K562 (cell line): ENCODE data around the gene SLC22A3.

Experiments used
- NR1H2 ChIP-seq: sonication (generic); formaldehyde crosslinking; IDR thresholded peaks from 2 replicates; pipeline ENCODE4 v1.4.0; 2020; ENCODE audit warnings: mild to moderate bottlenecking, missing genetic modification reagents
- POLR2A ChIP-seq: fragments of 450-650 bp; conservative IDR thresholded peaks from 2 replicates; pipeline ENCODE4 v1.6.1; 2016
- TF ChIP-seq, protein P1 (sequence below), 2 experiments: fragments of 150-350 bp in 1 of 2; IDR thresholded peaks; 2 replicates each; pipeline ENCODE4 v1.6.1; 2012 to 2016; ENCODE audit warnings: low read depth in 2 of 2, low read length in 2 of 2, mild to moderate bottlenecking in 1 of 2, moderate library complexity in 1 of 2
- TF ChIP-seq, protein P2 (sequence below), 3 experiments: IDR thresholded peaks in 2 of 3; conservative IDR thresholded peaks in 1 of 3; 2 replicates each; pipeline ENCODE4 v1.5.1; 2011 to 2012; ENCODE audit warnings: low read length in 3 of 3, mild to moderate bottlenecking in 3 of 3, control low read depth in 2 of 3, improper control_type of control experiment in 1 of 3, inconsistent platforms in 1 of 3, low read depth in 1 of 3, mixed read lengths in 1 of 3, moderate library complexity in 1 of 3; ENCODE audit not compliant: insufficient read depth in 2 of 3

DNA sequence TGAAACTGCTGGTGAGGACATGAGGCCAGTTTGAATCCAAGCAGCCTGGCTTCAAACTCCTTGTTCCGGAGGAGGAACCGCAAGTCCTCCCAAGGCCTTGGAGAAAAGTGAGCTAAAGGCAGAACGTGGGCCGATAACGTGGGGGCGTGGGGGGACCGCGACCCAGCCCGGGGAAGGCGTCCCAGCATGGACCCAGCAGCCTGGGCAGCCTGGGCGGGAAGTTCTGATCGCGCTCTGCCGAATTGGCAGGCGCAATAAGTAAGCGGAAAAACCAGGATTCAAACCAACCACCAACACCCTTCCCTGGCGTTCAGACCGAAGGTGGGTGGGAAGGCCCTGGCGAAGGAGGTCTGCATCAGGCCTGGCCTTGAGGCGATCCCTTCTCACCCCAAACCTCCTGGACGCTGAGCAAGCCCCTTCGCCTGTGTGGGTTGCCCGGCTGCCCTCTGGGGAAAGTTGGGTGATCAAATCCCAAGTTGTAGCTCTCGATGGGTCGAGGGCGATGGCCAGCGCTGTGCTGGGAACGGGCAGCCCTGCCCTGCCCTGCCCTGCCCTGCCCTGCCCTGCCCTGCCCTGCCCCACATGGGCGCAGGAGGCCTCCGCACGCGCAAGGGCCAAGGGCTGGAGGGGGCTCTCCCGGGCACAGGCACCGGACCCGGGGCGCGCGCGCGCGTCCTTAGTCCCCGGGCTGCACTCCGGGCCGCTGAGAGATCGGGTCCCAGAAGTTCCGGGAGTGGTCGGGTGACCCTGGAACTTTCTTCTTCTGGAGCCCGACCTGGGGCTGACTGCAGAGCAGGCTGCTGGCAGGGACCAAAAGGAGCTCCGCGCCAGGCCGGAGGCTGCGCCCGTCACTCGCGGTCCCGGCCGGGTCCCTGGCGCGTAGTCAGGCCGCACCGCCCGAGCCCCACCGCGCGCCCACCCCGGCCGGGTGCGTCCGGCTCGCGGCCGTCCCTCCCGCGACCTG lies 637 bp upstream of the SLC22A3 start:
- TF ChIP-seq, protein P1, sequence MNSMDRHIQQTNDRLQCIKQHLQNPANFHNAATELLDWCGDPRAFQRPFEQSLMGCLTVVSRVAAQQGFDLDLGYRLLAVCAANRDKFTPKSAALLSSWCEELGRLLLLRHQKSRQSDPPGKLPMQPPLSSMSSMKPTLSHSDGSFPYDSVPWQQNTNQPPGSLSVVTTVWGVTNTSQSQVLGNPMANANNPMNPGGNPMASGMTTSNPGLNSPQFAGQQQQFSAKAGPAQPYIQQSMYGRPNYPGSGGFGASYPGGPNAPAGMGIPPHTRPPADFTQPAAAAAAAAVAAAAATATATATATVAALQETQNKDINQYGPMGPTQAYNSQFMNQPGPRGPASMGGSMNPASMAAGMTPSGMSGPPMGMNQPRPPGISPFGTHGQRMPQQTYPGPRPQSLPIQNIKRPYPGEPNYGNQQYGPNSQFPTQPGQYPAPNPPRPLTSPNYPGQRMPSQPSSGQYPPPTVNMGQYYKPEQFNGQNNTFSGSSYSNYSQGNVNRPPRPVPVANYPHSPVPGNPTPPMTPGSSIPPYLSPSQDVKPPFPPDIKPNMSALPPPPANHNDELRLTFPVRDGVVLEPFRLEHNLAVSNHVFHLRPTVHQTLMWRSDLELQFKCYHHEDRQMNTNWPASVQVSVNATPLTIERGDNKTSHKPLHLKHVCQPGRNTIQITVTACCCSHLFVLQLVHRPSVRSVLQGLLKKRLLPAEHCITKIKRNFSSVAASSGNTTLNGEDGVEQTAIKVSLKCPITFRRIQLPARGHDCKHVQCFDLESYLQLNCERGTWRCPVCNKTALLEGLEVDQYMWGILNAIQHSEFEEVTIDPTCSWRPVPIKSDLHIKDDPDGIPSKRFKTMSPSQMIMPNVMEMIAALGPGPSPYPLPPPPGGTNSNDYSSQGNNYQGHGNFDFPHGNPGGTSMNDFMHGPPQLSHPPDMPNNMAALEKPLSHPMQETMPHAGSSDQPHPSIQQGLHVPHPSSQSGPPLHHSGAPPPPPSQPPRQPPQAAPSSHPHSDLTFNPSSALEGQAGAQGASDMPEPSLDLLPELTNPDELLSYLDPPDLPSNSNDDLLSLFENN (IDR thresholded peaks at IDR 0.05; ENCODE audit: low read depth in 2 of 2, low read length in 2 of 2) = no peak
- TF ChIP-seq, protein P2, sequence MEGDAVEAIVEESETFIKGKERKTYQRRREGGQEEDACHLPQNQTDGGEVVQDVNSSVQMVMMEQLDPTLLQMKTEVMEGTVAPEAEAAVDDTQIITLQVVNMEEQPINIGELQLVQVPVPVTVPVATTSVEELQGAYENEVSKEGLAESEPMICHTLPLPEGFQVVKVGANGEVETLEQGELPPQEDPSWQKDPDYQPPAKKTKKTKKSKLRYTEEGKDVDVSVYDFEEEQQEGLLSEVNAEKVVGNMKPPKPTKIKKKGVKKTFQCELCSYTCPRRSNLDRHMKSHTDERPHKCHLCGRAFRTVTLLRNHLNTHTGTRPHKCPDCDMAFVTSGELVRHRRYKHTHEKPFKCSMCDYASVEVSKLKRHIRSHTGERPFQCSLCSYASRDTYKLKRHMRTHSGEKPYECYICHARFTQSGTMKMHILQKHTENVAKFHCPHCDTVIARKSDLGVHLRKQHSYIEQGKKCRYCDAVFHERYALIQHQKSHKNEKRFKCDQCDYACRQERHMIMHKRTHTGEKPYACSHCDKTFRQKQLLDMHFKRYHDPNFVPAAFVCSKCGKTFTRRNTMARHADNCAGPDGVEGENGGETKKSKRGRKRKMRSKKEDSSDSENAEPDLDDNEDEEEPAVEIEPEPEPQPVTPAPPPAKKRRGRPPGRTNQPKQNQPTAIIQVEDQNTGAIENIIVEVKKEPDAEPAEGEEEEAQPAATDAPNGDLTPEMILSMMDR (IDR thresholded peaks at IDR 0.05 in 2 of 3, conservative IDR thresholded peaks at IDR 0.05 in 1 of 3; ENCODE audit: insufficient read depth in 2 of 3, low read depth in 1 of 3, low read length in 3 of 3) = no peak
- no peak for TF ChIP-seq NR1H2 (CRISPR knock-in tag)
- no peak for TF ChIP-seq POLR2A
